Coronary artery (tissue), 2 donors: Measurements from ENCODE around the gene SLC52A3.
"Not testable (repeated sequence)": the region's sequence is repeated elsewhere in the genome, so short reads cannot be mapped to it uniquely, and the experiment has no call there.

ENCODE experiments used
- DNase-seq: peaks from one replicate; pipeline ENCODE4 v3.0.0-alpha.2; 2017; ENCODE audit warnings: low spot score
- H3K27ac ChIP-seq, 2 donors: fragments of 200-600 bp; sonication (generic); one replicate each; pipeline ENCODE4 v1.5.1; 2016 to 2019
- H3K4me3 ChIP-seq: fragments of 200-600 bp; sonication (generic); 2 replicates; pipeline ENCODE4 v1.5.1; 2016; ENCODE audit warnings: mild to moderate bottlenecking, moderate library complexity
- CTCF ChIP-seq: fragments of 200-600 bp; sonication (generic); IDR thresholded peaks from one replicate; pipeline ENCODE4 v1.5.1; 2019; ENCODE audit warnings: antibody characterized with exemption

The SLC52A3 gene

GRCh38 chr20:768426-768978 is at the start of gene SLC52A3:
Gene SLC52A3 (minus strand): TSS chr20:768500. CDS start chr20:765774, 2,726 bp downstream.
- no peak for DNase-seq
- TF ChIP-seq CTCF = no peak
- Histone ChIP-seq H3K27ac (peak within 1 kb of the TSS in 1 of 2 donors; percentile 41), H3K4me3 (peak within 1 kb of the TSS; percentile 25)

- no peak overlapping the region for H3K4me3 ChIP-seq
- peak; percentile 93 for TF ChIP-seq CTCF
- no peak overlapping the region for H3K27ac ChIP-seq
- DNase-seq = peak; percentile 69
Observed at GRCh38 chr20:815914-816606, 47.8 kb upstream of the SLC52A3 start.

- H3K4me3 ChIP-seq = no peak overlapping the region
- DNase-seq = no peak
- H3K27ac ChIP-seq = no peak overlapping the region
- no peak for TF ChIP-seq CTCF
Observed at GRCh38 chr20:815226-815625, 46.9 kb upstream of the SLC52A3 start.

- DNase-seq = no peak
- no peak overlapping the region for H3K4me3 ChIP-seq
- H3K27ac ChIP-seq = no peak overlapping the region
- TF ChIP-seq CTCF = no peak
Observed at GRCh38 chr20:813390-813789, 45.1 kb upstream of the SLC52A3 start.

- not testable (repeated sequence) for H3K27ac ChIP-seq, DNase-seq, H3K4me3 ChIP-seq
Observed at GRCh38 chr20:812435-812814, 44.1 kb upstream of the SLC52A3 start.

GRCh38 chr20:811776-812434 is 43.6 kb upstream of the SLC52A3 start:
- not testable (repeated sequence) for H3K4me3 ChIP-seq, H3K27ac ChIP-seq

GRCh38 chr20:805713-806112 is 37.4 kb upstream of the SLC52A3 start:
- no peak for TF ChIP-seq CTCF
- Histone ChIP-seq H3K27ac (no peak overlapping the region), H3K4me3 (no peak overlapping the region)
- DNase-seq = no peak

More at GRCh38 chr20:811776-812434, 43.6 kb upstream of the SLC52A3 start:
- not testable (repeated sequence) for DNase-seq

- TF ChIP-seq CTCF = no peak
- DNase-seq = no peak
- Histone ChIP-seq H3K27ac (no peak overlapping the region), H3K4me3 (no peak overlapping the region)
Observed at GRCh38 chr20:801678-802077, 33.4 kb upstream of the SLC52A3 start.

- not testable (repeated sequence) for H3K4me3 ChIP-seq, H3K27ac ChIP-seq, DNase-seq
Observed at GRCh38 chr20:800026-800425, 31.7 kb upstream of the SLC52A3 start.

- not testable (repeated sequence) for H3K27ac ChIP-seq, DNase-seq, H3K4me3 ChIP-seq
Observed at GRCh38 chr20:798746-799145, 30.4 kb upstream of the SLC52A3 start.
